Activated CD4-positive, alpha-beta T cell treated with anti-CD3 and anti-CD28 coated beads, Interleukin-2, amount 10 ng/mL, durations not matched to agents 7 days and 5 days (primary cell): Measurements from ENCODE around the gene RBMS1. TPM values are rescaled to one million over a fixed set of nuclear protein-coding genes. Genes with fewer than 3 reads are reported as not detected.

Source experiments
- CTCF ChIA-PET: fragments of 350-600 bp; sonication (Branson Sonifier 250); formaldehyde crosslinking; loops from one replicate; lab custom pipeline; 2021; ENCODE audit warnings: antibody characterized with exemption; lab: Charles Lee
- POLR2A ChIA-PET: fragments of 350-600 bp; sonication (Branson Sonifier 250); formaldehyde crosslinking; loops from one replicate; lab custom pipeline; 2021; ENCODE audit warnings: antibody characterized with exemption; lab: Charles Lee
- DNase-seq: peaks from one replicate; pipeline ENCODE4 v3.0.0-alpha.2; 2020
- H3K27ac Mint-ChIP-seq: one replicate; pipeline ENCODE4 v1.8.0; 2021; ENCODE audit warnings: mild to moderate bottlenecking, moderate library complexity, mixed read lengths
- H3K27me3 Mint-ChIP-seq: one replicate; pipeline ENCODE4 v1.8.0; 2021; ENCODE audit warnings: mixed read lengths
- H3K36me3 Mint-ChIP-seq: one replicate; pipeline ENCODE4 v1.8.0; 2021; ENCODE audit warnings: low read depth, mixed read lengths
- H3K4me1 Mint-ChIP-seq: one replicate; pipeline ENCODE4 v1.8.0; 2021; ENCODE audit warnings: mixed read lengths
- H3K4me3 Mint-ChIP-seq: one replicate; pipeline ENCODE4 v1.8.0; 2021; ENCODE audit warnings: mild to moderate bottlenecking, moderate library complexity, mixed read lengths
- H3K9me3 Mint-ChIP-seq: one replicate; pipeline ENCODE4 v1.8.0; 2021; ENCODE audit warnings: mixed read lengths
- total RNA-seq, 2 experiments: library from RNA; stranded (reverse); gene quantifications; one replicate each; pipeline ENCODE4 v1.2.3, GENCODE V29; 2021

Gene RBMS1
- total RNA-seq, 2 experiments from 2014 or later = 84.4 to 100 TPM

GRCh38 chr2:160271171-160272086 lies 222.2 kb downstream of the RBMS1 start:
- peak overlapping the region; percentile 57 for H3K27ac Mint-ChIP-seq
- no peak for DNase-seq
- ChIA-PET CTCF (interaction anchor here (0.6 to 1.2 kb wide), 4 partner anchors 18 to 557 kb away, joined by 3 read pairs; no protein-coding TSS in a partner anchor), POLR2A (no interaction called here)
- H3K27me3 Mint-ChIP-seq = peaks cover 1% of the 10 kb centered on the region
- H3K4me1 Mint-ChIP-seq = peaks cover 26% of the 10 kb centered on the region
- peaks cover 58% of the 10 kb centered on the region for H3K36me3 Mint-ChIP-seq
- H3K4me3 Mint-ChIP-seq = no peak overlapping the region
- no peaks in the 10 kb centered on the region for H3K9me3 Mint-ChIP-seq

DNA sequence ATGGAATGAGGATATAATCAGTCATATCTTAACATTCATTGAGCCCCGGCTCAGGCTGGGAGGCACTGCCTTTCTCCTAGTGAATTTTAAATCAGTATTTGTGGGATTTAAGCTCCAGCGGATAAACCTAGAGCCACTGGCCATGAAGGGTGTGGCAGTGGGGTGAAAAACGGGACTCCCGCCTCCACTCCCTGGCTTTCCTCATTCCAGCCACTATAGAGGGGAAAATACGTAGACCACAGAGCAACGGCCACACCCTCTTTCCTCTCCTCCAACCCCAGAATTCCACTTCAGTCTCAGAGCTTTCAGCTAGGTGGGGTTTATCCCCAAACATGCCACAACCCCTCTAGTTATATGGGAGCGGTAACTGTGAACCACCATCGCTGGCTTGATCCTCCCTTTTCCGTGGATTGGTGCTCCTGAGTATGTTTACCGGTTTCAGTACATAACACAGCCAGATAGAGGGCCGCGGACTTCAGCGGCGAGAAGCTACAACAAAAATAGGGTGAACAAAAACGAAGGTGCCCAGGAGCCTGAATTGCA lies 223.0 kb downstream of the RBMS1 start:
- Mint-ChIP-seq H3K27me3 (peaks cover 1% of the 10 kb centered on the region), H3K4me1 (peaks cover 34% of the 10 kb centered on the region), H3K4me3 (peak overlapping the region; percentile 41), H3K27ac (no peak overlapping the region), H3K36me3 (peaks cover 50% of the 10 kb centered on the region), H3K9me3 (no peaks in the 10 kb centered on the region)
- no peak for DNase-seq
- CTCF ChIA-PET = interaction anchor here (0.6 to 1.8 kb wide), 6 partner anchors 8 to 128 kb away, joined by 3 to 6 read pairs (median 4); no protein-coding TSS in a partner anchor
- POLR2A ChIA-PET = no interaction called here

DNA sequence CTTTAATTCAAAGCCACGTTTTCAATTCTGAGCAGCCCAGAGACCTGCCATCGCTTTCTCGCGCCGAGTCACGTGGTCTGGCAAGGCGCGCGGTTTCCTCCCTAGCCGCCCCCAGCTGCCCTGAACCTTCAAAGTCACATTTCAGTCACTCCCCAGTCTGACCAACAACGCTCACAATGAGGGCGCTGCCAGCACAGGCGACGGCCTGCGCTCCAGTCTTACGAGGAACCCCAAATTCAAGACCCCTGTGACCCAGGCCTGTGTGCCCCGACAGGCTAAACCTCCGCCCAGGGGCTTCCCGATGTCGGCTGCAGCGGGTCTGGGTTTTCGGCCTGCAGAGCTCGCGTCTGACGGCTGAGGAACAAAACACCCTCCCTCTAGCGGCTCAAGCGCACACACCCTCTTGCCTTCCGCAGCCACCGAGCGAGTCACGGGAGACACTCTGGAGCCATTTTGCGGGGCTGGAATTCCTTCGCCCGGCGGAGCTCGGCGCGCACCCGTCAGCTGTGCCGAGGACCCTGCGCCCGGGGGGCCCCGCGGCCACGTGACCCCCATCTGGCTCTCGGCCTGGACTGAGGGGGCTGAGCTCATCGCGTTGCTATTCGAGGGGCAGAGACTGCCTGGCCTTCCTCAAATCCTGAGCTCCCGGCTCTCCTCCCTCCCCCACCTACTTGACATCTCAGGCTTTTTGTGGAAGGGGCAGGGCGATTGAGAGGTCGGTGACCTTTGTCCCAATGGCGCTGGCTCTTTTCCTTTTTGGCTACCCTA lies 223.6 kb downstream of the RBMS1 start:
- Mint-ChIP-seq H3K4me1 (peaks cover 40% of the 10 kb centered on the region), H3K27me3 (peaks cover 1% of the 10 kb centered on the region), H3K4me3 (peak overlapping the region; percentile 63), H3K36me3 (peaks cover 49% of the 10 kb centered on the region), H3K27ac (peak overlapping the region; percentile 41), H3K9me3 (no peaks in the 10 kb centered on the region)
- peak; percentile 54 for DNase-seq
- ChIA-PET CTCF (interaction anchor here (0.7 to 1.8 kb wide), 10 partner anchors 8 to 726 kb away, joined by 3 to 6 read pairs (median 3); no protein-coding TSS in a partner anchor), POLR2A (no interaction called here)

DNA sequence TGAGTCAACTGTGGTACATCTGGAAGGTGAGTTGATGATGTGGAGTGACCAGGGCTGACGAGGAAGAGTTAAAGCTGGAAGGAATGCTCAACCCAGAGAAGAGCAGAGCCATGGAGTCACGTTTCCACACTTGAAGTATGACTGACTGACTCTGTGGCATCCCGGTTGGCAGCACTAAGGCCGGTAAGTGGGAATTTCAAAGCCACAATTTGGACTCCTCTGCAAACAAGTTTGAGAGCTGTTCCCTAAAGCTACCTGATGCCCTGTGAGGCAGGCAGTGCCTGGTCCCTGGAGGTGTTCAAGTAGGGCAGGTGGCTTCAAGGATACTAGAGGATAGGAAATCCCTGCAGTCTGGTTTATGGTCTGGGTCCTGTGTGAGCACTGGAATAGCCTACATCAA lies 224.2 kb downstream of the RBMS1 start:
- Mint-ChIP-seq H3K27me3 (peaks cover 1% of the 10 kb centered on the region), H3K36me3 (peaks cover 46% of the 10 kb centered on the region), H3K4me3 (peak overlapping the region; percentile 63), H3K9me3 (no peaks in the 10 kb centered on the region), H3K4me1 (peaks cover 40% of the 10 kb centered on the region), H3K27ac (peak overlapping the region; percentile 41)
- ChIA-PET CTCF (interaction anchor here (0.8 to 1.8 kb wide), 7 partner anchors 9 to 726 kb away, joined by 3 to 6 read pairs (median 3); no protein-coding TSS in a partner anchor), POLR2A (no interaction called here)
- no peak for DNase-seq

DNA sequence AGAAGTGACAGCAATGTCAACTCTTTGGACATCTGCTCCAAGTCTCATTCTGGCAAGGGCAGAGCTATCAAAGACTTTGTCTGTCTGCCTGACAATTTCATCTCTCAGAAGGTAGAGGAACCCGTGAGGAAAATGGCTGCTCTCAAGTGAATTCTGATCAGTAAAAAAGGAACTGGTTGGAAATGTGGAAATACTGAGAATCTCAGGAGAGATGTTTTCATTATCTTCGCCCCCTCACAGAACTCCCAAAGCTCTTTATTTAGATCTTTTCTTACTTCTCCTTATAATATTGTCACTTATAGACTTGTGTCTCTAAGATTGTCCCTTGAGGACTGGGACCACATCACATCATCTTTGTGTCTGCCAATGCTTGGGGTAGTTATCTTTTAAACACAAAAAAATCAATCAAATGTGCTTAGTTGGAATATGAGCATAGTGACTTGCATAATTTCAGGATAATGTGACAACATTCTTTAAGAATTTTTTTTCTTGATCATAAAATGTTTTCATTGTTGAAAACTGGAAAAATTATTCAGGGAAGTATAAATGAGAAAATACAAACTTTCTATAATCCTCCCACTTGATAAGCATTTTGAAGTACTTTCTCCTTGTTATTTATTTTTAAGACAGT lies 225.3 kb downstream of the RBMS1 start:
- ChIA-PET POLR2A (no interaction called here), CTCF (no interaction called here)
- H3K27ac Mint-ChIP-seq = no peak overlapping the region
- peaks cover 1% of the 10 kb centered on the region for H3K27me3 Mint-ChIP-seq
- no peak for DNase-seq
- H3K9me3 Mint-ChIP-seq = peaks cover 2% of the 10 kb centered on the region
- peaks cover 40% of the 10 kb centered on the region for H3K36me3 Mint-ChIP-seq
- no peak overlapping the region for H3K4me3 Mint-ChIP-seq
- peaks cover 35% of the 10 kb centered on the region for H3K4me1 Mint-ChIP-seq

DNA sequence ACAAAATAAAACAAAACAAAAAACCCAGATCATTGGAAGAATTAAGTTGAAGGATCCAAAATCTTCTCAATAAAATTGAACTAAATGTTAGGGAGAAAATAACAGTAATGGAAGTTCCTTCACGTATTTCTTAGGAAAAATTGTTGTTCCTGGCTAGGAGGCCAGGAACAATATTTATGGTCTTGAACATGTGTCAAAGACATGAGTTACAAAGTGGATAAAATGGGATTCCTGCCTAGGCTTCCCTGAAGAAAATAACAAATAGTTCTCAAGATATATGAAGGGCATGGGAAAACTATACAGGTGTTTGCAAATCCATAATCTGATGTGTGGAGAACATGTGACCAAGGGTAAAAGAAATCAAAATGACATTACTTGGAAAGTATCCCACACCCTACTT lies 225.9 kb downstream of the RBMS1 start:
- POLR2A ChIA-PET = no interaction called here
- H3K4me1 Mint-ChIP-seq = peaks cover 35% of the 10 kb centered on the region
- peaks cover 3% of the 10 kb centered on the region for H3K9me3 Mint-ChIP-seq
- peaks cover 36% of the 10 kb centered on the region for H3K36me3 Mint-ChIP-seq
- H3K27ac Mint-ChIP-seq = no peak overlapping the region
- H3K4me3 Mint-ChIP-seq = no peak overlapping the region
- H3K27me3 Mint-ChIP-seq = peaks cover 1% of the 10 kb centered on the region
- CTCF ChIA-PET = no interaction called here
- DNase-seq = no peak

DNA sequence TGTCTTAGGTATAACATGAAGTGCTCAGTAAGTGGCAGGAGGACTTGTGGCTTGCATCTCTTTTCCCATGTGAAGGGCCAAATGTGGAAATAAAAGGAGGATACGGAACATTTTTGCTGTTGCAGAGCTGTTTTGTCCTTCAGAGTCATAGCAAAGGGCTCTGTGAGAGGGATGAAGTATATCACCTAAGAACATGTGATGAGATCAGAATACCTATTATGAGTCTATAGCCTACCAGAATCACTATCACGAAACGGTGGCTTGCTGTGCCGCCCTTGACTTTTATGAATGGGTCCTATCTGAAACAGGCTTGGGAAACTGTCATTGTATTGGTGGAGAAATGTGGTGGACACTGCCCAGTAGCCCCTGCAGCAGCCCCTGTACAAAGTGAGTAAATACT lies 226.6 kb downstream of the RBMS1 start:
- Mint-ChIP-seq H3K4me3 (no peak overlapping the region), H3K36me3 (peaks cover 32% of the 10 kb centered on the region), H3K9me3 (peaks cover 3% of the 10 kb centered on the region), H3K27ac (no peak overlapping the region), H3K4me1 (peaks cover 32% of the 10 kb centered on the region), H3K27me3 (peaks cover 1% of the 10 kb centered on the region)
- POLR2A ChIA-PET = no interaction called here
- no peak for DNase-seq
- CTCF ChIA-PET = no interaction called here

DNA sequence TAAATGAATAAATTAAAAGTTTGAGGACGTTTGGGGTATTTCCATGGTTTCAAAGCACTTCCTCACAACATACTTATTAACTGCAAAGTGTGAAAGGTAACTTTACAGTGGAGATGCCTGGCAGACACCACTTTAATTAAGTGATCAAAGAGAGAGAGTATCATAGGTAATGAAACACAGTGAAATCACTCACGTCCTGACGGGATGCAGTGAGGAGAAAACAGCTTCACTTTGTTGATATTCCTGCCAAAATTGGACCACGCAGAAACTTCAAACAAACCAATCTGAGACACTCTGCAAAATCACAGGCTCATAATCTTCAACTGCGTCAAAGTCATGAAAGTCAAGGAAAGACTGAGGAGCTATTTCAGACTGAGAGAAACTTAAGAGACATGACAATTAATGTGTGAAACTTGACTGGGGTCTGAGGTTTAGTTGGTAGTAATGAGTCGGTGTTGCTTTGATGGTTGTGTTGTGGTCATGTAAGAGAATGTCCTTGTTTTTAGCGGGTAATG lies 227.5 kb downstream of the RBMS1 start:
- CTCF ChIA-PET = interaction anchor here (0.9 kb wide), 1 partner anchor 135 kb away, joined by 3 read pairs; no protein-coding TSS in a partner anchor
- Mint-ChIP-seq H3K4me1 (peaks cover 32% of the 10 kb centered on the region), H3K9me3 (peaks cover 3% of the 10 kb centered on the region), H3K36me3 (peaks cover 24% of the 10 kb centered on the region), H3K4me3 (no peak overlapping the region), H3K27ac (no peak overlapping the region), H3K27me3 (peaks cover 1% of the 10 kb centered on the region)
- no peak for DNase-seq
- POLR2A ChIA-PET = no interaction called here

GRCh38 chr2:160264308-160264707 lies 229.3 kb downstream of the RBMS1 start:
- ChIA-PET CTCF (interaction anchor here (0.7 to 1.3 kb wide), 2 partner anchors 9 to 30 kb away, joined by 3 to 4 read pairs; no protein-coding TSS in a partner anchor), POLR2A (no interaction called here)
- peaks cover 5% of the 10 kb centered on the region for H3K9me3 Mint-ChIP-seq
- peaks cover 12% of the 10 kb centered on the region for H3K36me3 Mint-ChIP-seq
- H3K4me1 Mint-ChIP-seq = peaks cover 18% of the 10 kb centered on the region
- no peak overlapping the region for H3K27ac Mint-ChIP-seq
- no peak for DNase-seq
- no peak overlapping the region for H3K4me3 Mint-ChIP-seq
- peaks cover 1% of the 10 kb centered on the region for H3K27me3 Mint-ChIP-seq

- Mint-ChIP-seq H3K9me3 (peaks cover 5% of the 10 kb centered on the region), H3K4me3 (no peak overlapping the region), H3K27ac (no peak overlapping the region), H3K4me1 (peaks cover 14% of the 10 kb centered on the region), H3K36me3 (peaks cover 6% of the 10 kb centered on the region), H3K27me3 (no peaks in the 10 kb centered on the region)
- no peak for DNase-seq
- ChIA-PET CTCF (interaction anchor here (1.2 kb wide), 1 partner anchor 10 kb away, joined by 3 read pairs; no protein-coding TSS in a partner anchor), POLR2A (no interaction called here)
These were observed 231.9 kb downstream of the RBMS1 start for GRCh38 chr2:160261732-160262131.

GRCh38 chr2:160258492-160258805 lies 235.2 kb downstream of the RBMS1 start:
- Mint-ChIP-seq H3K27me3 (no peaks in the 10 kb centered on the region), H3K4me3 (no peak overlapping the region), H3K9me3 (peaks cover 4% of the 10 kb centered on the region), H3K27ac (no peak overlapping the region), H3K4me1 (no peaks in the 10 kb centered on the region), H3K36me3 (peaks cover 2% of the 10 kb centered on the region)
- CTCF ChIA-PET = interaction anchor here (1.4 kb wide), 1 partner anchor 11 kb away, joined by 3 read pairs; no protein-coding TSS in a partner anchor
- DNase-seq = no peak
- POLR2A ChIA-PET = no interaction called here
